HL-60 (cell line): ENCODE results near the gene ANAPC5.

ENCODE experiments used
- CTCF ChIP-seq: IDR thresholded peaks from one replicate; pipeline ENCODE4 v1.5.1; 2011; ENCODE audit warnings: low read length, control low read depth, inconsistent platforms; ENCODE audit not compliant: insufficient read depth
- GABPA ChIP-seq: IDR thresholded peaks from 2 replicates; pipeline ENCODE4 v1.6.1; 2012; ENCODE audit warnings: low read depth
- POLR2AphosphoS5 ChIP-seq: IDR thresholded peaks from 2 replicates; pipeline ENCODE4 v1.6.1; 2012; ENCODE audit warnings: low read depth
- REST ChIP-seq: IDR thresholded peaks from 2 replicates; pipeline ENCODE4 v1.6.1; 2012; ENCODE audit warnings: low read depth; ENCODE audit not compliant: insufficient replicate concordance
- SPI1 ChIP-seq: IDR thresholded peaks from 2 replicates; pipeline ENCODE4 v1.6.1; 2012; ENCODE audit warnings: low read depth, mild to moderate bottlenecking, borderline replicate concordance

- no peak for TF ChIP-seq GABPA
- no peak for TF ChIP-seq POLR2AphosphoS5
- TF ChIP-seq CTCF, result no peak
- no peak for TF ChIP-seq REST
- TF ChIP-seq SPI1, result no peak
Measured at GRCh38 chr12:121323908-121324307, 28.3 kb downstream of the ANAPC5 start.
